AG10803 (cell line): Measurements from ENCODE around the gene LSM3.

Experiments used
- DNase-seq: peaks from one replicate; pipeline ENCODE4 v3.0.0; 2010; ENCODE audit warnings: low read depth
- H3K4me3 ChIP-seq: 2 replicates; pipeline ENCODE4 v1.5.1; 2011; ENCODE audit warnings: mild to moderate bottlenecking, low read length, control low read depth
- CTCF ChIP-seq: conservative IDR thresholded peaks from 2 replicates; pipeline ENCODE4 v1.5.1; 2011; ENCODE audit warnings: mild to moderate bottlenecking, low read length, control low read depth, inconsistent platforms

Gene LSM3

GRCh38 chr3:14242490-14243311, 64.1 kb downstream of the LSM3 start:
- no peak for DNase-seq
- H3K4me3 ChIP-seq = no peak overlapping the region
- TF ChIP-seq CTCF = no peak

- H3K4me3 ChIP-seq = no peak overlapping the region
- DNase-seq = no peak
- no peak for TF ChIP-seq CTCF
These were observed 65.2 kb downstream of the LSM3 start for GRCh38 chr3:14243782-14244181.

- no peak overlapping the region for H3K4me3 ChIP-seq
- no peak for TF ChIP-seq CTCF
- DNase-seq = no peak
These were observed 66.1 kb downstream of the LSM3 start for GRCh38 chr3:14244521-14245247.

DNA sequence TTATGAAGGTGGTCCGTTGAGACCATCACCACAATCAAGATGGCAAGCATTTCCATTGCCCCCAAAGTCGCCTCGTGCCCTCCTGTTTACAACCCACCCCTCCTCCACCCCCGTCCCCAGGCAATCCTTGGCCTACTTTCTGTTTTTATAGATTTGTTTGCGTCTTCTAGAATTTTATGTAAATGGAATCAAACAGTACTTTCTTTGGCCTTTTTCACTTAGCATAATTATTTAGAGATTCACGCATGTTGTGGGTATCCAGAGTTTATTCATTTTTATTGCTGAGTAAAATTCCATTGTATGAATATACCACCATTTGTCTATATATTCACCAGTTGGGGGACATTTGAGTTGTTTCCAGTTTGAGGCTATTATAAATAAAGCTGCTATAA, 66.6 kb downstream of the LSM3 start:
- TF ChIP-seq CTCF = no peak
- no peak overlapping the region for H3K4me3 ChIP-seq

DNA sequence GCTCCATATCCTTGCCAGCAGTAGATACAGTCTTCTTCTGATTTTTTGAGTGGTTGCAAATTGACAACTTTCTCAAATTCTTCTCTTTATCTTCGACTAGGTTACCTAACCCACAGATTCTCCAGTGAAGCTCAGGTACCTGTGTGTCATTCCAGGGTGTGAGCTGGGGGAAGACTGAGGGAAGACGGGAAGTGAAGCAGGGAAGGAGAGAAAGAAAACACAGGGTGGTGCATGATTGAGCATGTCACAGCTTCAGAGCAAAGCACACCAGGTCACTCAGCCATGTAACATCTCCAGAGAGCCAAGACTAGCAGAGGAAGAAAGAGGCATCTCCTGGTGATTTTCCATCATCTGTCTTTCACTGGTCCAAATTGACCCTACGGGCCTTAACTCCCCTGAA, 67.2 kb downstream of the LSM3 start:
- no peak for DNase-seq

More for the DNA sequence above, 66.6 kb downstream of the LSM3 start:
- no peak for DNase-seq

DNA sequence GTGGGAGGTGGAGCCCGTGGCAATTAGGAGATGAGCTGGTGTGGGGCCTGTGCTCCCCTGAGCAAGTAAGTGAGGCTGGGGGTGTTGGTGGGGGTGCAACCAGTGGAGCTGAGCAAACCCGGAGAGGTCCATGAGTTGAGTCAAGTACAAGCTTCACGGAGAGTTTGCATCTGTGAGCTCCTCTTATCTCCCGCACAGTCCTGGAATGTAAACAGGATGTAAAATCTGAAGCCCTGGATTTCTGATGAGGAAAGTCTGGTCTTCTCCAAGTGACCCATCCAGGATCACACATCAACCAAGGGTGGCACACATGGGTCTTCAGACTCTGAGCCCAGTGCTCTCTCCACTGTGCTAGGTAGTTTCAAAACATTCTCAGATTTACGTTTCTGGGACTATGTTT, 67.8 kb downstream of the LSM3 start:
- H3K4me3 ChIP-seq = no peak overlapping the region
- DNase-seq = no peak
- TF ChIP-seq CTCF = no peak

More for the DNA sequence above, 67.2 kb downstream of the LSM3 start:
- H3K4me3 ChIP-seq = no peak overlapping the region
- TF ChIP-seq CTCF = no peak

DNA sequence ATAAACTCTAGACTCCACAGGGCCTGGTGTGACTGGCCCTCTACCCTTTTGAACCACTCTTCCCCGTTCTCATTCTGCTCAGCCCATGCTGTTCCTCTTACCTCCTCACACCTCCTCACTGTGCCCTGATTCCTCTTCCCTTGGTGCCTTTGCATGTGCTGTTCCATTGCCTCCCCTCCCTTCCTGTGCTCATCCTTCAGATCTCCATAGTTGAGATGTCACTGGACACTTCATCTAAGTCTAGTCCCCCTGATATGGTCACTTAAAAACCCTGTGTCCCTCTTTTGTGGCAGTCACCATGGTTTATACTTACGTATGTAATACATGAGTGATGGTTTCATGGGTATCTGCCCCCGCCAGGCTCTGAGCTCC, 69.8 kb downstream of the LSM3 start:
- DNase-seq = no peak
- TF ChIP-seq CTCF = no peak
- no peak overlapping the region for H3K4me3 ChIP-seq
